GM19372 (cell line): Measurements from ENCODE around the gene PWWP2A.

Experiments
- ATAC-seq: cut with Tn5 transposase; IDR thresholded peaks from one replicate; pipeline ENCODE4 v1.9.1; 2021; ENCODE audit warnings: mild to moderate bottlenecking, low read depth, moderate library complexity; ENCODE audit not compliant: unreplicated experiment

PWWP2A gene

GRCh38 chr5:160133071-160133917 lies 14.0 kb upstream of the PWWP2A start:
- no peak for ATAC-seq

DNA sequence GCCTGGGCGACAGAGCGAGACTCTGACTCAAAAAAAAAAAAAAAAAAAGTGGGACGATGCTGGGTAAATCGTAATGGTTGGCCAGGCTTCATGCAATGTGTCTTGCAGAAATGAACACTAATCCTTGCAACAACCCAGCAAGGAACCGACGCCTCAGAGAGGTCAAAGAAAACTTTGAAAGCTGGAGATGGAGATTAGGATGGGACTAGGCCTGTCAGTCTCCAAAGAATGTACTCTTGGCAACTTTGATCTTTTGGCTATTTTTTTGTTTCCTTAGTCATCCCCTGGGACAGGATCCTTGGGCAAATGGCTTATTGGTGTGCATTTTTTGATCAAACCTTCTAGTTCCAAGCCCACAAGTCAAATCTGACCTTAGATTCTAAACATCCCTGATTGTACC lies 10.6 kb upstream of the PWWP2A start:
- no peak for ATAC-seq

- ATAC-seq = no peak
Measured at GRCh38 chr5:160128632-160129031, 9.4 kb upstream of the PWWP2A start.

DNA sequence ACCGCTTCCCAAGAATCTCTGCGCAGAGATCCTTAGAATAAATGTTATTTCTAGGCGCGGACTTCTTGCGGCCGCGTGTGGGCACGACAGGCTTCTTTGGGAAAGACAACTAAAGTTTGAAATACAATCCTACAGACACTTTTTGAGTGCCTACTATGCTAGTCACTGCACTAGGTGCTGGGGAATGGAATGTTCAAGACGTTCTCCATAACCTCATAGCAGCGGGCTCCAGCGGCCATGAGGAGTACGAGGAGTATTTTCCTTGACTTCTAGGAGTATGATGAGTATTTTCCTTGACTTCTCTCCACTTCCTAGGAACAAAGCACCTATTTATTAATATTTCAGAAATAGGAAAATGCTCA lies 636 bp upstream of the PWWP2A start:
- ATAC-seq = peak; percentile 1

GRCh38 chr5:160118349-160119141 lies 705 bp downstream of the PWWP2A start:
- peak; percentile 17 for ATAC-seq

GRCh38 chr5:160116991-160117390 lies 2.3 kb downstream of the PWWP2A start:
- no peak for ATAC-seq

DNA sequence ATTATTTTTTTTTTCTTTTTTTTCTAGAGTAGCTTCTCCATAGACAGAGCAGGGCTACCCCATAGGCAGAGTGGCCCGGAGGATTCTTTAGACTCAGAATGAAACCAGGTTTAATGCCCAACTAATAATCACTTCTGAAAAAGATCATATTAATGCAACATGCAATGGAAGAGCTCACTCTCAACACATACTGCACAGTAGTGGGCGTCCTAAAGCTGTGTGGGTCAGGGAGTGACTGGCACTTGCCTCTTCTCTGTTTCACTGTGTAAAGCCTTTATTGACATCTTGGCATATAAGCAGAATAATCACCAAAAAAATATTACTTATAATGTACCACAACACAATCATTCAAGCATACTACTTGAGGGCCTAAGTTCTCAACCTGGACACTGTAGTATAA lies 11.1 kb downstream of the PWWP2A start:
- ATAC-seq = no peak

- ATAC-seq = peak; percentile 88
Measured at GRCh38 chr5:160105686-160106360, 13.4 kb downstream of the PWWP2A start.

DNA sequence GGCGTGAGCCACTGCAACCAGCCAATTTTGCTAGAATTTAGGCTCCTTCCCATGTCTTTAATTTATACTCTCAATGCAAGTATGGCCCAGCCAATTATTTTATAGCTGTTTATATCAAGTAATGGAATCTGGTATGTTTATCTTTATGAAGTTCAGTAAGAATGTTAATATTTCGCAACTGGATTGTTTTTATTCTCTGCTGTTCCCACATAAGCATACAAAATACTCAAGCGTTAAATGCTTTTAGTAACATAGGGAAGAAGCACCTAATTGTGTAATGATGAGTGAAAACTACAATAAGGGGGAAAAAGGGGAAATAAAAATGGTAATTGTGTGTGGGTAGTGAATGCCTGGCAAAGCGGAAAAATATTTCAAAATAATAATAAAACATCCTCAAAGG lies 21.3 kb downstream of the PWWP2A start:
- no peak for ATAC-seq

DNA sequence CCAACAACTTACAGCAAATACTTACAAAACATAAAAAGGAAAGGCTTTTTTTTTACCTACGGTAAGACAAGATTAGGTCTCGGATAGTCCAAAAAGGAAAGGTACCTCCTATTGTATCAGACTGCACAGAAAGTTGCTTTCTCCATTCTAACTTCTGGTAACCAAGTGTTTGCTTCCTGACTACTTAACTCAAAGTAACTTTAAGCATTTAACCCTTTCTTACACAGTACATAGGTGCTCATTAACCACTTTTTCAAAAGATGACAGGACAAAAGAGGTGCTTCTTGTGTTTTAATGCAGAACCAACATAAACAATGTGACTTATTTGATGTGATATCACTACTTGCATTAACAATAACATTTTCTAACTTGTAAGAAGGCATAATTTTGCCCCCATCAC lies 23.1 kb downstream of the PWWP2A start:
- no peak for ATAC-seq

DNA sequence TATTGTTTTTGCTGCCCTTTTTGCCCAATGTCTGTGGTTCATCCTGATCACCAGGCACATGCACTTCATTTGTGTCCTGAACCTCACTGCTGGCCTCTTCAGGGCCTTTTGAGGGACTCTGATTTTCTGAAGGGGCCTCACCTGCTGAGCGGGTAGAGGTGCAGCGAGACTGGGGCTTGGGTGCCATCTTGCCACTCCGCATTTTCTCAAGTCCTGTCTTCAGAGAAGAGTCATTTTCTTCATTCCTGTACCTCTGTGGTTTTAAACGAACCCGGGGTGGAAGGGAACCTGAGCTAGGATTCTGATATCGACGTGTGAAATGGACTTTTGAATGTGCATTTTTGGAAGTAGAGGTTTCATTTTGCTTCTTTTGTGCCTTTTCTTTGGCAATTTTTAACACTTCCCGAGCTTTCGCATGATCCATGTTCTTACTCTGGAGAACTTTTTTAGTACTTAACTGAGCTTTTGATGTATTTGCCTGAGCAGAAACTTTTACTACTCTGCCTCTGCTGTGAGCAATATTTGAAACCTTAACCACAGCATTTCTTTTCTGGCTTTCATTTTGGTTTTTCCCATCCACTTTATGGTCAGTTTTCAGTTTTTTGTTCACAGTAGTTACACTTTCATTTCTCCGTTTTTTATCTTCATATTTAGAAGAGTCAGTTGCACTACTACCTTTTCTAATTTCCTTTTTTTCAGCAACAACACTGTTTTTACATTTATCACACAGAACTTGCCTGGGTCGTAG lies 26.1 kb downstream of the PWWP2A start:
- peak; percentile 75 for ATAC-seq

DNA sequence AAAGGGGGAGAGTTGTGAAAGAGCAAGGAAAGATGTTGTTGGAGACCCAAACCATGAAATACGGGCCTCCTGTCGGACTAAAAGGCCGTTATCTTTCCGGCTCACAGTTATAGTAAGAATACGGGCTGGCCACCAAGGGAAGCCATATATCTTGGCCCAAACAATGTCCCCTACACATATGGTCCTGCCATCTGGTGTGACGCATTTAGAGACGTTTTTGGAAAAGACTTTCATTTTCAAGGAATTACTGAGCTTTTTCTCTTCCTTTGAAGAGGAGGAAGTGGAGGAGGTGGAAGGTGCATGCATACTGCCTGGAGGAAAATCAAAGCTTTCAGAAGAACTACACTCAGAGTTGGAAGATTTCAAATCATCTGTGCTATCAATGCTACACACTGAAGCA lies 26.7 kb downstream of the PWWP2A start:
- no peak for ATAC-seq

DNA sequence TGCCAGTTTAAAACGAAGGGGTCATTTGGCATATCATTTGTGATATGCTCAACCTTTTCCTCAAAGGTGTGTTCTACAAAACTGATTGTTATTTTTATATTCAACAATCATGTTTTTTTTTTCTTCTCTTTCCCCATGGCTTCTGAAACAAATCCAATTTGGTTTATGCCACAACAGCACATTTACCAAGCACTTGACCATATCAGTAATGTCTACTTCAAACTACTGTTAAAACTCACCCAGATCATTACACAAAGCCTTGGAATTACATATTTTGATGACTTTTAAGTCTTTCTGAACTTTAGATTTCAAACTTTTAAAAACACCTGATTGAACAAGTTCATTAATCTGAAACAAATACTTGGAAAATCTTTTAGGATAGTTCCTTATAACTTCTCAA lies 29.2 kb downstream of the PWWP2A start:
- ATAC-seq = no peak

GRCh38 chr5:160089531-160089930 lies 29.7 kb downstream of the PWWP2A start:
- ATAC-seq = no peak

DNA sequence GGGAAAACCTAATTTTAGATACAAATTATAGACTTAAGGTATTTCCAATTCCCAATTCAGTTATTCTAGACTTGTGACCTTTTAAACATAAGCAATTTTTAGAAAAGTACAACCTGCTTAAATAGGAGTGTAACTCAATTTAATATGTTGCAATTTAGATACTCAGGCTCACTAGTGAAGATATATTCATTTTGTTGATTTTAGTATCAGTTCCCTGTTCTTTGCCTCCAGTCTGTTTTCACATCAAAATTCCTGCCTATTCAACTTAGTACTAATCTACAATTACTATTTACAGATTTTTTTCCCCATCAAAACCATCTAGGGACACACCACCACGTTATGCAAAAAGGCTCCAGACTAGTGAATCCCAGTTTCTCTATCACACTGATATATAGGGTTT lies 30.4 kb downstream of the PWWP2A start:
- no peak for ATAC-seq

DNA sequence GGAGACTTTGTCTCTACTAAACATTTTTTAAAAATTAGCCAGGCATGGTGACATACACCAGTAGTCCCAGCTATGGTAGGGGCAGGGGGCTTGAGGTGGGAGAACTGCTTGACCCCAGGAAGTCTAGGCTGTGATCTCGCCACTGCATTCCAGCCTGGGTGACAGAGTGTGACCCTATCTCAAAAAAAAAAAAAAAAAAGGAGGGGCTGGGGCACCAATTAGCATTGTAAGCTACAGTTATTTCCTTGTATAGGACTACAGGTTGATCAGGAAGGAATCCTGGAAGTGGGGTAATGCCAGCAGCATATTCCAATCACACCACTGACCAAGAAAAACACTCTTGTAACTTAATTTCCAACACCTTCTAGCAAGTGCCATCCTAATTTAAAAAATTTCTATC lies 32.1 kb downstream of the PWWP2A start:
- no peak for ATAC-seq

DNA sequence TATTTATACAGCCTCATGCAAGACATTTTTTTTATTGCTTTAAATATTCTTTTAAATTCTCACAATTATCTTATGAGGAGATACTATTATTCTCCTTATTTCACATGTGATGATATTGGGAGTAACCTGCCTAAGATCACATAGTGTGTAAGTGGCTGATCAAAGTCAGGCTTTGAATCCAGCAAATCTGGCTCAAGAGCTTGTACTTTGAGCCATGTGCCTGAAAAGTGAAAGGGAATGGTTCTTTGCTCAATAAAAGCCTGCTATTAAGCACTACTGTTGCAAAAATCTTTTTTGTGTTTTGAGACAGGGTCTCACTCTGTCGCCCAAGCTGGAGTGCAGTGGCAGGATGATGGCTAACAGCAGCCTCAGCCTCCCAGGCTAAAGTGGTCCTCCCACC lies 35.1 kb downstream of the PWWP2A start:
- ATAC-seq = no peak

DNA sequence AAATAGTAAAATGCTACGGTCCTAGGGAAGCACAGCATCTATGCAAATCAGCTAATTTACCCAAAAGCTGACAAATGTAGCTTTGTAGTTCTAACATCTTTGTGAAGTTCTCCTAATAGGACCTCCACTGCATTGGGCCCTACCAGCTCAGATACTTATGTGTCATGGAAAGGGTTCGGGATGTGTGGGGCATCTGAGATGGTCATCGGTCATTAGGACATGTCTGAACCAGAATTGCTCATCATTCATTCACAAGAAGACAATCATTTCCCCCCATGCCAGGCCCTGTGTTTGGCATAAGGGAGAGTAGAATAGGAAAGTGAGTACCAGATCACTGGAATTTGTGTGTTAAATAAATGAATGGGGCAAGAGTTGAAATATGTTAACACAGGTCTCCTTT lies 35.7 kb downstream of the PWWP2A start:
- no peak for ATAC-seq

GRCh38 chr5:160082614-160083500 lies 36.4 kb downstream of the PWWP2A start:
- no peak for ATAC-seq

GRCh38 chr5:160081495-160081894 lies 37.8 kb downstream of the PWWP2A start:
- ATAC-seq = no peak
